Smooth muscle cell (in vitro differentiated cells): Measurements from ENCODE around the gene WHRN. TPM values are rescaled to one million over a fixed set of nuclear protein-coding genes. Genes with fewer than 3 reads are reported as not detected.

Experiments
- DNase-seq: peaks from one replicate; lab custom pipeline; 2025; ENCODE audit not compliant: unreplicated experiment; lab: John Stamatoyannopoulos, UW
- H2AFZ ChIP-seq: fragments of 200-600 bp; sonication (generic); 2 replicates; pipeline ENCODE4 v1.6.0; 2016; ENCODE audit warnings: antibody characterized with exemption, low read depth, mild to moderate bottlenecking
- H3F3A ChIP-seq: fragments of 200-600 bp; sonication (generic); 2 replicates; pipeline ENCODE4 v1.6.0; 2017; ENCODE audit warnings: antibody characterized with exemption, low read depth
- H3K27ac ChIP-seq: fragments of 200-600 bp; sonication (generic); 2 replicates; pipeline ENCODE4 v1.5.1; 2016; ENCODE audit warnings: low read depth, mild to moderate bottlenecking
- H3K27me3 ChIP-seq: fragments of 200-600 bp; sonication (generic); 2 replicates; pipeline ENCODE4 v1.6.1; 2016; ENCODE audit warnings: low read depth, mild to moderate bottlenecking
- H3K36me3 ChIP-seq: fragments of 200-600 bp; sonication (generic); 2 replicates; pipeline ENCODE4 v1.5.1; 2016; ENCODE audit warnings: low read depth
- H3K4me1 ChIP-seq: fragments of 200-600 bp; sonication (generic); 2 replicates; pipeline ENCODE4 v1.5.1; 2016; ENCODE audit warnings: low read depth
- H3K4me2 ChIP-seq: fragments of 200-600 bp; sonication (generic); 2 replicates; pipeline ENCODE4 v1.6.0; 2016; ENCODE audit warnings: mild to moderate bottlenecking
- H3K4me3 ChIP-seq: fragments of 200-600 bp; sonication (generic); 2 replicates; pipeline ENCODE4 v1.5.1; 2016; ENCODE audit warnings: mild to moderate bottlenecking
- H3K79me2 ChIP-seq: fragments of 200-600 bp; sonication (generic); 2 replicates; pipeline ENCODE4 v1.6.0; 2016; ENCODE audit warnings: low read depth, mild to moderate bottlenecking
- H3K9ac ChIP-seq: fragments of 200-600 bp; sonication (generic); 2 replicates; pipeline ENCODE4 v1.6.0; 2016; ENCODE audit warnings: low read depth
- H3K9me3 ChIP-seq: fragments of 200-600 bp; sonication (generic); replicated peaks from 2 replicates; pipeline ENCODE4 v1.5.1; 2016; ENCODE audit warnings: low read depth
- H4K20me1 ChIP-seq: fragments of 200-600 bp; sonication (generic); 2 replicates; pipeline ENCODE4 v1.6.0; 2016; ENCODE audit warnings: low read depth
- WGBS: methylation state at CpG from one replicate; pipeline ENCODE4 v1.1.7; 2016; ENCODE audit warnings: low lambda C conversion rate; 5-methylcytosine and 5-hydroxymethylcytosine counted together
- polyA plus RNA-seq: library from polyadenylated mRNA; unstranded; fragments of >200 nt; fragmentation: Nextera tagmentation; extraction: Ambion mirVana; gene quantifications from 2 replicates; pipeline ENCODE4 v1.2.1, GENCODE V29; 2016
- small RNA-seq: library from RNA; depleted of rRNA; stranded (forward); fragments of <200 nt; gene quantifications from one replicate; pipeline ENCODE3, GENCODE V24; 2014
- total RNA-seq: library from RNA; depleted of rRNA; stranded (reverse); fragments of >200 nt; gene quantifications from 2 replicates; pipeline ENCODE4 v1.2.3, GENCODE V29; 2014
- TF ChIP-seq, protein P1 (sequence below): fragments of 200-600 bp; sonication (generic); IDR thresholded peaks from 2 replicates; pipeline ENCODE4 v1.5.1; 2017; ENCODE audit warnings: borderline replicate concordance, mild to moderate bottlenecking, antibody characterized with exemption; ENCODE audit not compliant: insufficient read depth, poor library complexity, severe bottlenecking

WHRN gene
- total and polyA plus RNA-seq, 2 experiments from 2014 or later: 3.6 to 12.9 TPM

DNA sequence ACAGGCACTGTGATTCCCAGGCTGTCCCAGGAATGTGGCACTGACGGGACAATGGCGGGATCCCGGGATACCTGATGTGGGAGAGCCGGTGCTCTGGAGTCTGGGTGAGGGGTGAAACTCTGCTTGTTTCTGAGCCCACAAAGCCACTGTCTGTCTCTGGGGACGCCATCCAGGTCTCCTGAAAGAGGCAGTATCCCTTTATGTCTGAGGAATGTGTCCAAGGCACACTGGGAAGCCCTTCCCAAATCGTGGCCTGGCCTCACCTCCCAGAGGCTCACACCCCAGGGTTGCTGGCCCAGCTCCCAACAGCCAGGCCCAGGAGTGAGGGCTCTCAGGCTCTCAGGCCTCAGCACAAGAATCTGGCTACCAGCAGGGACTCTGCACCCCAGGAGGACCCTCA, 148.5 kb downstream of the WHRN start:
- no peaks in the 10 kb centered on the region for H3K4me1 ChIP-seq
- H3K4me2 ChIP-seq: no peak overlapping the region
- H4K20me1 ChIP-seq: no peaks in the 10 kb centered on the region
- H3F3A ChIP-seq: no peaks in the 10 kb centered on the region
- H3K27ac ChIP-seq: no peak overlapping the region
- no peaks in the 10 kb centered on the region for H3K79me2 ChIP-seq
- H3K9me3 ChIP-seq: no peaks in the 10 kb centered on the region
- TF ChIP-seq, protein P1, sequence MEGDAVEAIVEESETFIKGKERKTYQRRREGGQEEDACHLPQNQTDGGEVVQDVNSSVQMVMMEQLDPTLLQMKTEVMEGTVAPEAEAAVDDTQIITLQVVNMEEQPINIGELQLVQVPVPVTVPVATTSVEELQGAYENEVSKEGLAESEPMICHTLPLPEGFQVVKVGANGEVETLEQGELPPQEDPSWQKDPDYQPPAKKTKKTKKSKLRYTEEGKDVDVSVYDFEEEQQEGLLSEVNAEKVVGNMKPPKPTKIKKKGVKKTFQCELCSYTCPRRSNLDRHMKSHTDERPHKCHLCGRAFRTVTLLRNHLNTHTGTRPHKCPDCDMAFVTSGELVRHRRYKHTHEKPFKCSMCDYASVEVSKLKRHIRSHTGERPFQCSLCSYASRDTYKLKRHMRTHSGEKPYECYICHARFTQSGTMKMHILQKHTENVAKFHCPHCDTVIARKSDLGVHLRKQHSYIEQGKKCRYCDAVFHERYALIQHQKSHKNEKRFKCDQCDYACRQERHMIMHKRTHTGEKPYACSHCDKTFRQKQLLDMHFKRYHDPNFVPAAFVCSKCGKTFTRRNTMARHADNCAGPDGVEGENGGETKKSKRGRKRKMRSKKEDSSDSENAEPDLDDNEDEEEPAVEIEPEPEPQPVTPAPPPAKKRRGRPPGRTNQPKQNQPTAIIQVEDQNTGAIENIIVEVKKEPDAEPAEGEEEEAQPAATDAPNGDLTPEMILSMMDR: no peak
- peaks cover 9% of the 10 kb centered on the region for H3K36me3 ChIP-seq
- H3K4me3 ChIP-seq: no peak overlapping the region
- no peak overlapping the region for H2AFZ ChIP-seq
- 95% methylated on average over 6 of the region's 6 CpGs for WGBS
- no peak for DNase-seq
- no peak overlapping the region for H3K9ac ChIP-seq
- H3K27me3 ChIP-seq: no peaks in the 10 kb centered on the region

DNA sequence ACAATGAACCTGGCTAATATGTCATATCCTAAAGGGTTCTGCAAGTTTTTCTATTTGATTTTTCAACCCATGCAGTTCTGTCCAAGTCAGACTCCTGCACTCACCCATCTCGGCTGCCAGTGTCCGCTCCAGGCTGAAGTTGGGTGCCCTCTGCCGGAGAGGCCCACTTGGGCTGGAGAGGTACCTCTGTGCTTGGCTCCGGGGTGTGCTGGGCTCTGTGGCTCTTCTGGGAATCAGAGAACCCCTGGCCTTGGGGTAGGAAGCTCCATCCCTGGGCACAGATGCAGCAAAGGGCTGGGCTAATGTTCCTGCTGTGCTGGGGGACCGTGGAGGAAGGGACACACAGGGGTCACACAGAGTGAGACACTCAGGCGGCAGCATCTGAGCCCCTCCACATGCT, 149.5 kb downstream of the WHRN start:
- DNase-seq: no peak
- no peaks in the 10 kb centered on the region for H3K27me3 ChIP-seq
- H3F3A ChIP-seq: no peaks in the 10 kb centered on the region
- TF ChIP-seq, protein P1: no peak
- H2AFZ ChIP-seq: no peak overlapping the region
- H3K9ac ChIP-seq: no peak overlapping the region
- H3K79me2 ChIP-seq: no peaks in the 10 kb centered on the region
- no peaks in the 10 kb centered on the region for H3K9me3 ChIP-seq
- peaks cover 4% of the 10 kb centered on the region for H3K36me3 ChIP-seq
- WGBS: 96% methylated on average over 6 of the region's 6 CpGs
- no peak overlapping the region for H3K4me3 ChIP-seq
- H4K20me1 ChIP-seq: no peaks in the 10 kb centered on the region
- no peaks in the 10 kb centered on the region for H3K4me1 ChIP-seq
- no peak overlapping the region for H3K27ac ChIP-seq
- no peak overlapping the region for H3K4me2 ChIP-seq

Small RNA genes within 50 kb of the gene (small RNA-seq; reads per million reads assigned to genes)
- gene AL138895.2: 0.13 reads per million

Other genes starting within 250 kb of the WHRN start
- not detected in 2 replicates for gene ORM1, start 182.4 kb downstream of the WHRN start, total RNA-seq
- 0.46 and 0.74 TPM in 2 replicates for gene ORM1, start 182.4 kb downstream of the WHRN start, polyA plus RNA-seq
- gene ORM2, start 175.6 kb downstream of the WHRN start, total RNA-seq: 0.27 TPM in 1 of 2 replicates, not detected in the other
- gene ORM2, start 175.6 kb downstream of the WHRN start, polyA plus RNA-seq: not detected in 2 replicates
- gene AKNA, start 117.5 kb downstream of the WHRN start, total RNA-seq: 3.0 and 4.7 TPM in 2 replicates
- 2.8 and 3.2 TPM in 2 replicates for gene AKNA, start 117.5 kb downstream of the WHRN start, polyA plus RNA-seq
- 389 and 400 TPM in 2 replicates for gene ATP6V1G1, start 82.3 kb upstream of the WHRN start, total RNA-seq
- 335 and 340 TPM in 2 replicates for gene ATP6V1G1, start 82.3 kb upstream of the WHRN start, polyA plus RNA-seq
- 5.8 and 9.3 TPM in 2 replicates for gene TMEM268, start 105.8 kb upstream of the WHRN start, total RNA-seq
- 8.1 and 9.3 TPM in 2 replicates for gene TMEM268, start 105.8 kb upstream of the WHRN start, polyA plus RNA-seq
- gene TEX53, start 152.3 kb upstream of the WHRN start, total RNA-seq: not detected in 2 replicates
- not detected in 2 replicates for gene TEX53, start 152.3 kb upstream of the WHRN start, polyA plus RNA-seq
- not detected in 2 replicates for gene TEX48, start 176.7 kb upstream of the WHRN start, total RNA-seq
- 0.58 TPM in 1 of 2 replicates, not detected in the other for gene TEX48, start 176.7 kb upstream of the WHRN start, polyA plus RNA-seq